Cardiac muscle cell (in vitro differentiated cells and primary cell): ENCODE data around the gene DTX4. TPM values are rescaled to one million over a fixed set of nuclear protein-coding genes. Genes with fewer than 3 reads are reported as not detected.
A peak's percentile ranks its signal among the peaks of the same experiment; 100 is the strongest.

Experiments used
- DNase-seq, 2 donors: peaks; one replicate each; pipeline versions ENCODE4 v3.0.0 to v3.0.0-alpha.2; 2010 to 2017; ENCODE audit warnings: low read depth in 1 of 2, low spot score in 1 of 2
- H3K27ac ChIP-seq: fragments of 200-600 bp; sonication (generic); 2 replicates; pipeline ENCODE4 v1.5.1; 2016
- H3K27me3 ChIP-seq: fragments of 200-600 bp; sonication (generic); 2 replicates; pipeline ENCODE4 v1.6.0; 2016; ENCODE audit warnings: control low read depth
- H3K36me3 ChIP-seq: fragments of 200-600 bp; sonication (generic); 2 replicates; pipeline ENCODE4 v1.5.1; 2016; ENCODE audit warnings: control low read depth
- H3K4me1 ChIP-seq: fragments of 200-600 bp; sonication (generic); 2 replicates; pipeline ENCODE4 v1.8.1; 2017; ENCODE audit warnings: low read depth, mild to moderate bottlenecking, mixed run types
- H3K4me3 ChIP-seq: fragments of 200-600 bp; sonication (generic); 2 replicates; pipeline ENCODE4 v1.5.1; 2016; ENCODE audit warnings: mild to moderate bottlenecking
- H3K9me3 ChIP-seq: fragments of 200-600 bp; sonication (generic); 2 replicates; pipeline ENCODE4 v1.5.1; 2017; ENCODE audit warnings: low read depth, mild to moderate bottlenecking, control low read depth
- polyA plus RNA-seq: library from polyadenylated mRNA; unstranded; fragments of >200 nt; fragmentation: Nextera tagmentation; extraction: Ambion mirVana; gene quantifications from 2 replicates; pipeline ENCODE4 v1.2.1, GENCODE V29; 2016
- total RNA-seq: library from RNA; depleted of rRNA; stranded (reverse); fragments of >200 nt; gene quantifications from 2 replicates; pipeline ENCODE4 v1.2.3, GENCODE V29; 2016
- TF ChIP-seq, protein P1 (sequence below): IDR thresholded peaks from 2 replicates; pipeline ENCODE4 v1.5.1; 2012; ENCODE audit warnings: low read depth, mild to moderate bottlenecking, low read length

DTX4 gene
- total and polyA plus RNA-seq, 2 experiments from 2014 or later = 1.1 to 3.1 TPM

DNA sequence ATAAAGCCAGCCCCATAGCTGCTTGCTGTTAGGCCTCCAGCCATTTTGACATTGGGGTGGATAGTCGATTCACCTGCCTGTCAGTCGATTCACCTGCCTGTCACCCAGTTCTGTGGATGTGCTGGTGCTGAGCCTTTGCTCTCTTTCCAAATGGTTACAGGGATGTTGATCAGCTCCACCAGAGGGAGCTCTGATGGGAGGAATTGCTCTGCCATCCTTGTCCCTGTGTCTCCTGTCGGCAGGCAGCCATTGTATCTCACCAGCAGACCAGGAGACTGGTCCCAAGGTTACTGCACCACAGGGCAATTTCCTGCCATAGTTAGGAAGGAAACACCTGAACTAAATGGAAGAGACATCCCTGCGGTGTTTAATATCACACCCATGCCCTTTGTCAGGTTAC is 34.7 kb downstream of the DTX4 start:
- no peak overlapping the region for H3K4me3 ChIP-seq
- H3K27me3 ChIP-seq = no peaks in the 10 kb centered on the region
- DNase-seq = peak; percentile 50 to 52

DNA sequence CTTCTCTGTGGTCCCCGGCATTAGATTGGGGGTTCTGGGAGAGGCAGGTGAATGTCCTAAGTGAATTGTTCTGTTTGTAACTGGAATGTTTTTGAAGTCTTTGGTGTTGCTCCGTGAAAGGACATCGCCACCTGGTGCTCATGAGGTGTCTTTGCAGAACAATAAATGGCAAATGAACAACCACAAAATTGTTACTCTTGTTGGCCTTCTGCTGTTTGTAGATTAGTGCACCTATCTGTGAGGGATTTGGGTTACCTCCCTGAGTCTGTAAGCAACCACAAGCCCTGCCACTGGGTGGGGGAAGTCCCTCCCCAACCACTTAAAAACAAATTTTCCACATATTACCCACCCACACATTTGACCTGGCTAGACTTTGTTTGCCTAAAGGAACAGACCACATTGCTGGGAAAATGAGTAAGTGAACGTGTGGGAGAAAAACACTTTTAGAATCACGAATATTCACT is 36.1 kb downstream of the DTX4 start:
- no peak overlapping the region for H3K27ac ChIP-seq
- peak; percentile 57 to 75 for DNase-seq

More for the DNA sequence above, 34.7 kb downstream of the DTX4 start:
- H3K9me3 ChIP-seq = no peaks in the 10 kb centered on the region
- no peak overlapping the region for H3K27ac ChIP-seq
- TF ChIP-seq, protein P1, sequence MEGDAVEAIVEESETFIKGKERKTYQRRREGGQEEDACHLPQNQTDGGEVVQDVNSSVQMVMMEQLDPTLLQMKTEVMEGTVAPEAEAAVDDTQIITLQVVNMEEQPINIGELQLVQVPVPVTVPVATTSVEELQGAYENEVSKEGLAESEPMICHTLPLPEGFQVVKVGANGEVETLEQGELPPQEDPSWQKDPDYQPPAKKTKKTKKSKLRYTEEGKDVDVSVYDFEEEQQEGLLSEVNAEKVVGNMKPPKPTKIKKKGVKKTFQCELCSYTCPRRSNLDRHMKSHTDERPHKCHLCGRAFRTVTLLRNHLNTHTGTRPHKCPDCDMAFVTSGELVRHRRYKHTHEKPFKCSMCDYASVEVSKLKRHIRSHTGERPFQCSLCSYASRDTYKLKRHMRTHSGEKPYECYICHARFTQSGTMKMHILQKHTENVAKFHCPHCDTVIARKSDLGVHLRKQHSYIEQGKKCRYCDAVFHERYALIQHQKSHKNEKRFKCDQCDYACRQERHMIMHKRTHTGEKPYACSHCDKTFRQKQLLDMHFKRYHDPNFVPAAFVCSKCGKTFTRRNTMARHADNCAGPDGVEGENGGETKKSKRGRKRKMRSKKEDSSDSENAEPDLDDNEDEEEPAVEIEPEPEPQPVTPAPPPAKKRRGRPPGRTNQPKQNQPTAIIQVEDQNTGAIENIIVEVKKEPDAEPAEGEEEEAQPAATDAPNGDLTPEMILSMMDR = peak; percentile 68
- no peaks in the 10 kb centered on the region for H3K4me1 ChIP-seq
- H3K36me3 ChIP-seq = no peaks in the 10 kb centered on the region

DNA sequence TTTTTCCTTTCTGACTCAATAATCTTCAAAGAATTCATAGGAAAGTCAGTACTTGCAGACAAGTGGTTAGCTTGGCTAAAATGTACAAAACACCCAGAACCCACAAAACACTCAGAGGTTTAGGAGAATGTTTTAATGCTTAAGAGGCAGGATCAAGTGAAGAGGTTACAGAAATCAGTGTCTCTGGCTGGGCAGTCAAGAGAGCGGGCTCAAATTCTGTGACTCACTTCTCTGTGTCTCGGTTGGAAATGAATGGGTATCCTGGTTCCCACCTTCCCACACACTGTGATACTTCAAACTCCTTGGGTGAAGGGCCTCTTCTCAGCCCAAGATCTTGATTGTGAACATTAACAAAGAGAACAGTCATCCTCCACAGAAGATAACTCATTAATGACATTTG is 37.0 kb downstream of the DTX4 start:
- peak in 1 of 2 donors; percentile 8 for DNase-seq
- no peak overlapping the region for H3K27ac ChIP-seq
- TF ChIP-seq, protein P1 = no peak
- no peaks in the 10 kb centered on the region for H3K9me3 ChIP-seq
- no peaks in the 10 kb centered on the region for H3K36me3 ChIP-seq
- no peaks in the 10 kb centered on the region for H3K27me3 ChIP-seq
- H3K4me1 ChIP-seq = no peaks in the 10 kb centered on the region
- H3K4me3 ChIP-seq = no peak overlapping the region

More for the DNA sequence above, 36.1 kb downstream of the DTX4 start:
- Histone ChIP-seq H3K4me3 (no peak overlapping the region), H3K9me3 (no peaks in the 10 kb centered on the region), H3K4me1 (no peaks in the 10 kb centered on the region), H3K27me3 (no peaks in the 10 kb centered on the region), H3K36me3 (no peaks in the 10 kb centered on the region)
- TF ChIP-seq, protein P1 = peak; percentile 74

DNA sequence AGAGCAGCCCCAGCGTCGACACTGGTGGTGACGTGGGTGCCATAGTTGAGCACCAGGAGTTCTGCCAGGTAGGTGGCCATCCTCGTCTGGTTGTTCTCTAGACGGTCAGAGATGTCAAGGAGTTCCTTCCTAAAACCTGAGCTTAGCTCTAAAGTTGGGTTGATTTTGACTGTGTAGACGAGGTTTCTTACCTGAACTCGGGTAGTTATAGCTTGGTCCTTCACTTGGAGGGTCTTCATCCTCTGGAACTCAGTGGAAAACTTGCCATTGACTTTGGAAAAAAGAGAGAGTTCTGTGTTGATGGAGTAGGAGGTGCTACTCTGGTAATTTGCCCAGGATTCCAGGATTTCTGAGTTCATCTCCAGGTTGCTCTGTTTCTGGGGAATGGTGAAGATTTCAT is 40.3 kb downstream of the DTX4 start:
- no peaks in the 10 kb centered on the region for H3K36me3 ChIP-seq
- H3K27me3 ChIP-seq = no peaks in the 10 kb centered on the region
- H3K4me3 ChIP-seq = no peak overlapping the region
- no peaks in the 10 kb centered on the region for H3K4me1 ChIP-seq
- TF ChIP-seq, protein P1 = no peak
- no peaks in the 10 kb centered on the region for H3K9me3 ChIP-seq
- no peak overlapping the region for H3K27ac ChIP-seq
- DNase-seq = no peak

DNA sequence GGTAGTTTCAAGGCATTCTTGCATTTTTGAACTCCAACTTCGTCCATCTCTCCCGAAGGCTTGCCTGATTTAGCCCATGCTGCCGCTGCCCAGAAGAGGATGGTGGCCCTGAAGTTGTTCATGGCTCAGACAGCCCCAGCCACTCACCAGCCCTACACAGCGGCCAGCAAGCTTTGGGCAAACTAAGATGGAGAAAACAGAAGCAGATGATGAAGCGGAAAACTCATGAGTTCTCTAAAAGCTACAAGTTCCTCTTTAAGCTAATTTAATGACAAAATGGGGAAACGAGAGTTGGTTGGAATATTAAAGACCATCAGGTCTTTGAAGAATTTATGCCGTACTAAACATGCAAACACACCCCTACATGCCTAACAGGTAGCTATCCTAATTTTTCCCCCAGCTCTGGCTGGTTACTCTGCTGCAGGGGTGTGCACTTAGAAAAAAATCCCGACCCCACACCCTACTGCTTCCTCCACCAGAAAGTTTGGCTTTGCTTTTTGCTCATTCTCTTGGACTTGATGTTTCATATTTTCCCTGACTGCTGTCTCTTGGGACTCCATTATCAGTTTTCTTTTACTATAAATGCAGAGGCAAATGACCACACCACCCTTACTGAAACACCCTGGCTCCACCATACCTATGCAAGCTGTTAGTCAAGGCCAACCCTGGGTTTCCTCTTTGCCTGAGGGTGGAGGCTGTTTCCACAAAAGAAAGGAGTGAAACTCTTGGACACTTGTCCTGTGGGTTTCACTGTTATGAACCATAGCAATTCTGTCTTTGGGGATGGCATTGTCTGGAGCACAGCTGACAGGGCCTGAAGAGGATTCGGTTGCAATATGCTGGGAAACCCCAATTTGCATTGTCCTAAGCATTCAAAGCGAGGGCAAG is 41.1 kb downstream of the DTX4 start, which contains the start of gene MPEG1:
TSS of gene MPEG1 (minus strand) at position 184 of the 888 bp plus-strand sequence. CDS start at position 122, 62 bp downstream.
- TF ChIP-seq, protein P1 = no peak
- no peaks in the 10 kb centered on the region for H3K36me3 ChIP-seq
- DNase-seq = no peak
- no peaks in the 10 kb centered on the region for H3K4me1 ChIP-seq
- no peak within 1 kb of the TSS for H3K27ac ChIP-seq
- H3K4me3 ChIP-seq = no peak within 1 kb of the TSS
- no peaks in the 10 kb centered on the region for H3K9me3 ChIP-seq
- no peaks in the 10 kb centered on the region for H3K27me3 ChIP-seq
